GM21381 (cell line): ENCODE measurements around the gene USP20.

Source experiments
- ATAC-seq: cut with Tn5 transposase; IDR thresholded peaks from one replicate; pipeline ENCODE4 v1.9.1; 2021; ENCODE audit warnings: mild to moderate bottlenecking, moderate library complexity; ENCODE audit not compliant: unreplicated experiment

USP20 gene

DNA sequence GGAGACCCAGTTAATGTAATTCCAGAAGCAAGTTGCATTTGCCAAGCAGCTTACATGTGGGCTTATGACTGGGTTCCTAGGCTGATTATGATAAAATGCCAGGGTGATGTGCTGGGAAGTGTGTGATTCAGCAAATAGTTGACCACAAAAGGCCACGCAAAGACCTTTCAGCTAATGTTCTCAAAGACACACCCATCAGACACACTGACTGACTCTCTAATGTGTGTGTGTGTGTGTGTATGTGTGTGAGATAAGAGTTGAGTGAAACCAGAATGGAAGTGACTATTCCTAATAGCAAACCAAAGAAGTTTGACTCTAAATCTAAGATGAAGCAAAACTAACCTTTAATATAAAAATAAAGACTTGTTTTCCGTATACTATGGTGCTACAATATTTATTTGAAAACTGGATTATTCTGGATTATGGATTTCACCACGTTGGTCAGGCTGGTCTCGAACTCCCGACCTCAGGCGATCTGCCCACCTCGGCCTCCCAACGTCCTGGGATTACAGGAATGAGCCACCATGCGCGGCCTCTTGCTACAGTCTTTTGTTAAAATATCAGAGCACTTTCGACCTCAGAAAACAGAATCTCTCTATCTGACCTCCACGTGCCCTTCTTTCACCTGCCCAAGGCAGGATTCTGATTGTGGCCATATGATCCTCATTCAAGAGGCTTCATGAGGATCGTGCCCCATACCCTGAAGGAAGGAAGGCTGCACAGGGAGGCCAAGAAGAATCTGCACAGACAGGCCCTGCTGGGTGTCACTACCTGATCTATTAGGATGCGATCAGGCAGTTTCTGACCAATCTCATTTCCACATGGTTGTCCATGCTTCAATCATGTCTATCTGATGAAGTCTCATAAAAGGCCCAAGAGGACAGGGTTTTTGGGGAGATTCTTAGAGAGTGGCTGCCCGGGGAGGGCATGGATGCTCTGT is 75.6 kb downstream of the USP20 start:
- ATAC-seq, result no peak

GRCh38 chr9:129914051-129914450 is 78.8 kb downstream of the USP20 start:
- no peak for ATAC-seq

- no peak for ATAC-seq
Measured at GRCh38 chr9:129916707-129917106, 81.4 kb downstream of the USP20 start.

DNA sequence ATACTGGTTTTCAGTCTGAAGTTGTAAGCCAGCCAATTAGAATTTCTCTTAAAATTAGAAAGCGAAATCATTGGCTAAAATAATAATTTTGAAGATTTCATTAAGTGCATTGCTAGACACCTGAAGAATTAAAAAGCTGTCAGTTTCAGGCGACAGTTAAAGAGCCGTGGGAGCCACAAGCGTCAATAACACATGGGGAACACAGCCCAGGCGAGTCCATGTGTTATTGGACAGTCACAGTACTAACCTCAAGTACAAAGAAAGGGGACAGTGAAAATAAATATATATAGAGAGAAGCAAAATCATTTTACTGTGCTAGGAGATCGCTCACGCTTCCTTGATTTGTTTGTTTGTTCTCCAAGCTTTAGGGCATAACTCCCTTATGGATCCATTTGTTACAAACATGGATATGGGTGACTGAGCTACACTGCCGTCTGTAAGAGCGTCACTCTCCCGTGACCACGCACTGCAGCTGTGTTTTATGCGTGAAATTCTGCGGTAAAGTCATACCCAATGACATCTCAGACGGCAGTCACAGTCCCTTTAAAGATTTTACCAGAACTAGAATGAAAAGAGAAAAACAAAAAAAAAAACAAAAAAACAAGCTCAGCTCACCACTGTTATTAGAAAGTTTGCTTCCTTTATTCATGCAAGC is 83.2 kb downstream of the USP20 start:
- ATAC-seq, result no peak

DNA sequence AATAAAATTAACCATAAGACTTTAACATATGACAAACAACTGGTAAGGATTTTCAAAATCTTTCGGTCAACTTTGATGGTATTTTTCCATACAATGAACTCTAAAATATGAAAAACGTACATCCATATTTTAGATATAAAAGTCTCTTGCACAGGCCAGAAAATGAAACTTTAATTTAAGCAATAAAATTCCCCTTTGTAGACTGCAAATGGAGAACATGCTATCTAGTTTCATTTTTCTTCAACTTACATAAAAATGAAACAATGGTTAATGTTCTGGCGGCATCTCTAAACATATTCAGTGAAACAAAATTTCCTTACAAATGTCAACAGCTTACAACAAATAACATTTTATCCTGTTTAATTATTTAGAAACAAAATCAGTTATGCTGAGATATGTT is 84.0 kb downstream of the USP20 start:
- no peak for ATAC-seq

DNA sequence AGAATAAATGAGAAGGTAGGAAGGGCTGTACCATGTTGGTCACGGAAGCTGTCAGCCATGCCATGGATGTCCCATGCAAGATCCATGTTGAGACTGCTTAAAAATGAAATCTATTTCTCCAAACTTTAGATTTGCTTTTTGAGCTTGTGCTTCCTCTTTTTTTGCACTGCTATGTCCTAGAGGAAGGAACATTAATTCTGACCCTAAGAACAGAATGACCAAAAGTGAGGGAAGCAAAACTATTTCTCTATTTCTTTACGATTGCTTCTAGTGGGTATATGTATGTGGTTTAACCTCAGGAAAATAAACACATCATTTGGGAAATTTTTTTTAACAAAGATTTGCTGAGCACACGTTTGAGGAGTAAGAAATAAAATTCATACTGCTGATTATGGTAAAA is 84.6 kb downstream of the USP20 start:
- no peak for ATAC-seq

DNA sequence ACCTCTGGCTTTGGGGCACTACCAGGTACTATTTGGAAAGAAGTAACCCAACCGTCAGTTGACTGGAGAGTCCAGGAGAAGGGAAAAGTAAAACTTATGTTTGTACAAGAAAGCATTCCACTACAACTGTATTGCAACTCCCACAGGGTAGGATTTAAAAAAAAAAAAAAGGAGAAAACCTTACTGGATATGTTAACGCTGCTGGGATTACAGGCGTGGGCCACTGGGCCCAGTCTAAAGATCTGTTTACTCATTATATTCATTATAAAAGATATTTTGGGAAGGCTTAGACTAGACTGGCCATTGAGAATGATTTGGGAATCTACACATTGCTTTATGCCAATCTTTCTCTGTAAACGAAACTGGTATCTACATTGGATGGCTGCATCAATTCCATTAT is 86.6 kb downstream of the USP20 start:
- ATAC-seq, result no peak

- ATAC-seq, result no peak
Measured at GRCh38 chr9:129923589-129923988, 88.3 kb downstream of the USP20 start.

DNA sequence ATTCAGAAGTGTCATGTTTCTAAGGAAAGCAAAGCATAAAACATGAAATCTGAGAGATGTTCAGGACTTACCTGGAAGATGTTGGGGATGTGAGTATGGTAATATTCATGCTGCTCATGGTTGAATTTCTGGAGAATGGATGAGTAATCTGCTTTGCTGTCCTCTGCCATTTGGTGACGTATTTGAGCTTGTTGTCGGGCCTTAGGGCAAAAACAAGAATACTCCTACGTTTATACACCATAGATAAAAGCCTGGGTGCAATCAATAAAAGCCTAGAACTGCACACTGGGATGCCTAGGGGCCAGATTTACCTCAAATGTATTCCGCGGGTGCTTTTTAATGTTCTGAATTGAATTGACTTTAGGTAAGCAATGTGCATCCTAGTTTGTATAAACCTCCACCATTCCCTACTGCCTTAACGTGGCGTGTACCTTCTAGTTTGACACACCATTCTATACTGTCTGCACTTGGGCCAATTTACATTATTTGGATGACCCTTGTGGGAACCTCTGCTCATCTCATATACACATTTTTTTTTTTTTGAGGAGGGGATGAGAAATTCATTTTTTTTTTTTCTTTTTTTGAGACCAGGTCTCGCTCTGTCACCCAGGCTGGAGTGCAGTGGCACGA is 94.4 kb downstream of the USP20 start:
- ATAC-seq, result no peak

GRCh38 chr9:129930743-129931142 is 95.5 kb downstream of the USP20 start:
- ATAC-seq, result no peak
